DOHH2 (cell line): Measurements from ENCODE around the gene FAIM2.

Experiments
- H3F3A ChIP-seq: fragments of 200-600 bp; sonication (generic), shearing (Covaris generic); 2 replicates; pipeline ENCODE4 v1.6.0; 2016; ENCODE audit warnings: antibody characterized with exemption, mild to moderate bottlenecking; ENCODE audit not compliant: control insufficient read depth, insufficient read depth
- H3K27ac ChIP-seq: fragments of 200-600 bp; sonication (generic); 2 replicates; pipeline ENCODE4 v1.5.1; 2014; ENCODE audit warnings: low read depth, mild to moderate bottlenecking, low read length, moderate library complexity
- H3K27me3 ChIP-seq: fragments of 200-600 bp; sonication (generic); 2 replicates; pipeline ENCODE4 v1.6.1; 2014; ENCODE audit warnings: mild to moderate bottlenecking, low read length, mixed read lengths; ENCODE audit not compliant: control insufficient read depth
- H3K36me3 ChIP-seq: fragments of 200-600 bp; sonication (generic); 2 replicates; pipeline ENCODE4 v1.6.1; 2014; ENCODE audit warnings: mild to moderate bottlenecking, low read length, moderate library complexity, mixed read lengths; ENCODE audit not compliant: control insufficient read depth
- H3K4me1 ChIP-seq: fragments of 200-600 bp; sonication (generic); 2 replicates; pipeline ENCODE4 v1.6.1; 2014; ENCODE audit warnings: mild to moderate bottlenecking, low read length, mixed read lengths; ENCODE audit not compliant: control insufficient read depth
- H3K4me2 ChIP-seq: fragments of 200-600 bp; sonication (generic); 2 replicates; pipeline ENCODE4 v1.6.0; 2014; ENCODE audit warnings: mild to moderate bottlenecking, low read length, moderate library complexity
- H3K4me3 ChIP-seq: fragments of 200-600 bp; sonication (generic); 2 replicates; pipeline ENCODE4 v1.5.1; 2014; ENCODE audit warnings: mild to moderate bottlenecking, low read length, mixed read lengths
- H3K79me2 ChIP-seq: fragments of 200-600 bp; sonication (generic); 2 replicates; pipeline ENCODE4 v1.6.1; 2014; ENCODE audit warnings: mild to moderate bottlenecking, low read length, mixed read lengths; ENCODE audit not compliant: control insufficient read depth
- H3K9me2 ChIP-seq: fragments of 200-600 bp; sonication (generic); replicated peaks from 2 replicates; pipeline ENCODE4 v1.6.1; 2014; ENCODE audit warnings: mild to moderate bottlenecking, low read length, mixed read lengths; ENCODE audit not compliant: control insufficient read depth
- H3K9me3 ChIP-seq: fragments of 200-600 bp; sonication (generic); 2 replicates; pipeline ENCODE4 v1.6.1; 2014; ENCODE audit warnings: antibody characterized with exemption, low read length, mixed read lengths; ENCODE audit not compliant: control insufficient read depth, insufficient read depth
- H4K20me1 ChIP-seq: fragments of 200-600 bp; sonication (generic); 2 replicates; pipeline ENCODE4 v1.6.0; 2014; ENCODE audit warnings: low read depth, mild to moderate bottlenecking, antibody characterized with exemption, low read length, moderate library complexity; ENCODE audit not compliant: control insufficient read depth, insufficient read depth
- EZH2phosphoT487 ChIP-seq: fragments of 200-600 bp; sonication (generic); IDR thresholded peaks from 2 replicates; pipeline ENCODE4 v1.6.1; 2017; ENCODE audit warnings: borderline replicate concordance, mild to moderate bottlenecking, antibody characterized with exemption, low read length, moderate library complexity, mixed read lengths
- TF ChIP-seq, protein P1 (sequence below): fragments of 200-600 bp; sonication (generic); IDR thresholded peaks from one replicate; pipeline ENCODE4 v1.5.1; 2014; ENCODE audit warnings: antibody characterized with exemption, mild to moderate bottlenecking, low read depth, low read length; ENCODE audit not compliant: poor library complexity, severe bottlenecking

The FAIM2 gene

GRCh38 chr12:49923880-49924556 is 20.3 kb upstream of the FAIM2 start:
- TF ChIP-seq EZH2phosphoT487, result no peak
- TF ChIP-seq, protein P1, sequence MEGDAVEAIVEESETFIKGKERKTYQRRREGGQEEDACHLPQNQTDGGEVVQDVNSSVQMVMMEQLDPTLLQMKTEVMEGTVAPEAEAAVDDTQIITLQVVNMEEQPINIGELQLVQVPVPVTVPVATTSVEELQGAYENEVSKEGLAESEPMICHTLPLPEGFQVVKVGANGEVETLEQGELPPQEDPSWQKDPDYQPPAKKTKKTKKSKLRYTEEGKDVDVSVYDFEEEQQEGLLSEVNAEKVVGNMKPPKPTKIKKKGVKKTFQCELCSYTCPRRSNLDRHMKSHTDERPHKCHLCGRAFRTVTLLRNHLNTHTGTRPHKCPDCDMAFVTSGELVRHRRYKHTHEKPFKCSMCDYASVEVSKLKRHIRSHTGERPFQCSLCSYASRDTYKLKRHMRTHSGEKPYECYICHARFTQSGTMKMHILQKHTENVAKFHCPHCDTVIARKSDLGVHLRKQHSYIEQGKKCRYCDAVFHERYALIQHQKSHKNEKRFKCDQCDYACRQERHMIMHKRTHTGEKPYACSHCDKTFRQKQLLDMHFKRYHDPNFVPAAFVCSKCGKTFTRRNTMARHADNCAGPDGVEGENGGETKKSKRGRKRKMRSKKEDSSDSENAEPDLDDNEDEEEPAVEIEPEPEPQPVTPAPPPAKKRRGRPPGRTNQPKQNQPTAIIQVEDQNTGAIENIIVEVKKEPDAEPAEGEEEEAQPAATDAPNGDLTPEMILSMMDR, result no peak
- no peak overlapping the region for H3K27ac ChIP-seq

GRCh38 chr12:49923035-49923644 is 19.4 kb upstream of the FAIM2 start:
- no peaks in the 10 kb centered on the region for H3K79me2 ChIP-seq
- H3K27me3 ChIP-seq, result peaks cover 10% of the 10 kb centered on the region
- no peak overlapping the region for H3K27ac ChIP-seq
- no peaks in the 10 kb centered on the region for H4K20me1 ChIP-seq
- H3K9me2 ChIP-seq, result no peaks in the 10 kb centered on the region
- H3K4me1 ChIP-seq, result no peaks in the 10 kb centered on the region
- no peak overlapping the region for H3K4me2 ChIP-seq
- H3K36me3 ChIP-seq, result no peaks in the 10 kb centered on the region
- no peaks in the 10 kb centered on the region for H3K9me3 ChIP-seq
- no peaks in the 10 kb centered on the region for H3F3A ChIP-seq
- no peak overlapping the region for H3K4me3 ChIP-seq
- TF ChIP-seq, protein P1, result no peak
- no peak for TF ChIP-seq EZH2phosphoT487

More at GRCh38 chr12:49923880-49924556, 20.3 kb upstream of the FAIM2 start:
- H3K9me2 ChIP-seq, result no peaks in the 10 kb centered on the region
- H3K79me2 ChIP-seq, result no peaks in the 10 kb centered on the region
- H3K4me1 ChIP-seq, result no peaks in the 10 kb centered on the region
- H3K4me3 ChIP-seq, result no peak overlapping the region
- no peak overlapping the region for H3K4me2 ChIP-seq
- H3K36me3 ChIP-seq, result no peaks in the 10 kb centered on the region
- H3K27me3 ChIP-seq, result peaks cover 7% of the 10 kb centered on the region
- H4K20me1 ChIP-seq, result no peaks in the 10 kb centered on the region
- H3F3A ChIP-seq, result no peaks in the 10 kb centered on the region
- no peaks in the 10 kb centered on the region for H3K9me3 ChIP-seq

GRCh38 chr12:49922349-49923034 is 18.8 kb upstream of the FAIM2 start:
- Histone ChIP-seq H3K4me1 (no peaks in the 10 kb centered on the region), H3K9me3 (no peaks in the 10 kb centered on the region), H3K36me3 (no peaks in the 10 kb centered on the region), H3K4me3 (no peak overlapping the region), H3K27ac (no peak overlapping the region), H3K9me2 (no peaks in the 10 kb centered on the region), H4K20me1 (no peaks in the 10 kb centered on the region), H3K4me2 (no peak overlapping the region), H3K27me3 (peaks cover 12% of the 10 kb centered on the region), H3F3A (no peaks in the 10 kb centered on the region), H3K79me2 (no peaks in the 10 kb centered on the region)
- no peak for TF ChIP-seq EZH2phosphoT487
- TF ChIP-seq, protein P1, result no peak
